CD4-positive, alpha-beta T cell (primary cell): ENCODE measurements around the gene GPR149. TPM values are rescaled to one million over a fixed set of nuclear protein-coding genes. Genes with fewer than 3 reads are reported as not detected.

ENCODE experiments used
- ATAC-seq: fragments of 200-7000 bp; cut with Tn5 transposase; one replicate; pipeline ENCODE4 v1.10.0; 2022; ENCODE audit warnings: mild to moderate bottlenecking; ENCODE audit not compliant: poor library complexity
- CTCF ChIA-PET: fragments of 350-600 bp; sonication (Branson Sonifier 250); formaldehyde crosslinking; loops from one replicate; lab custom pipeline; 2021; ENCODE audit warnings: antibody characterized with exemption, inconsistent platforms; lab: Charles Lee
- POLR2A ChIA-PET: fragments of 350-600 bp; sonication (Branson Sonifier 250); formaldehyde crosslinking; loops from one replicate; lab custom pipeline; 2021; ENCODE audit warnings: antibody characterized with exemption, inconsistent platforms; lab: Charles Lee
- DNase-seq, 14 experiments: peaks; one replicate each; pipeline ENCODE4 v3.0.0-alpha.2; 2013 to 2020; ENCODE audit warnings: mixed read lengths in 2 of 14
- H3K27ac ChIP-seq, 2 donors: one replicate each; pipeline versions ENCODE4 v1.5.1 to v1.7.0; 2013; ENCODE audit warnings: low read length in 2 of 2, low read depth in 1 of 2, mild to moderate bottlenecking in 1 of 2
- H3K27me3 ChIP-seq, 2 experiments: 1 replicate in 1 of 2; 2 replicates in 1 of 2; pipeline versions ENCODE4 v1.6.1 to v1.7.0; 2013; ENCODE audit warnings: low read length in 2 of 2, control low read depth in 1 of 2, mild to moderate bottlenecking in 1 of 2, moderate library complexity in 1 of 2; ENCODE audit not compliant: insufficient read depth in 2 of 2, control insufficient read depth in 1 of 2
- H3K36me3 ChIP-seq: one replicate; pipeline ENCODE4 v1.6.1; 2013; ENCODE audit warnings: low read length, control low read depth; ENCODE audit not compliant: insufficient read depth
- H3K4me1 ChIP-seq: one replicate; pipeline ENCODE4 v1.6.1; 2013; ENCODE audit warnings: low read length, control low read depth; ENCODE audit not compliant: insufficient read depth
- H3K4me3 ChIP-seq: one replicate; pipeline ENCODE4 v1.5.1; 2013; ENCODE audit warnings: mild to moderate bottlenecking, low read length, moderate library complexity
- H3K9me3 ChIP-seq, 2 experiments: 1 replicate in 1 of 2; 2 replicates in 1 of 2; pipeline versions ENCODE4 v1.6.1 to v1.7.0; 2013; ENCODE audit warnings: low read length in 2 of 2, mild to moderate bottlenecking in 2 of 2, control low read depth in 1 of 2, moderate library complexity in 1 of 2; ENCODE audit not compliant: control insufficient read depth in 1 of 2, insufficient read depth in 1 of 2
- H3K27ac Mint-ChIP-seq: one replicate; pipeline ENCODE4 v1.8.0; 2020; ENCODE audit warnings: mixed read lengths
- H3K27me3 Mint-ChIP-seq: one replicate; pipeline ENCODE4 v1.8.0; 2021; ENCODE audit warnings: mixed read lengths
- H3K36me3 Mint-ChIP-seq: one replicate; pipeline ENCODE4 v1.8.0; 2021; ENCODE audit warnings: low read depth, mixed read lengths
- H3K4me1 Mint-ChIP-seq: one replicate; pipeline ENCODE4 v1.8.0; 2021; ENCODE audit warnings: low read depth, mixed read lengths
- H3K4me3 Mint-ChIP-seq: one replicate; pipeline ENCODE4 v1.8.0; 2020; ENCODE audit warnings: mild to moderate bottlenecking, mixed read lengths
- H3K9me3 Mint-ChIP-seq: one replicate; pipeline ENCODE4 v1.8.0; 2020; ENCODE audit warnings: mixed read lengths
- intact Hi-C, 2 experiments: fragments of 100-400 bp; cut with DNase I in 1 of 2; cut with micrococcal nuclease in 1 of 2; formaldehyde crosslinking; loops; one replicate each; pipeline versions ENCODE4 v1.15.1 to v1.9.0; 2023 to 2025; cut with DNase I, micrococcal nuclease
- total RNA-seq, 174 experiments: library from RNA in 2 of 174; stranded (reverse) in 2 of 174; gene quantifications; one replicate each; pipeline ENCODE4 v1.2.3 and lab custom pipeline; 2021 to 2026
- TF ChIP-seq, protein P1 (sequence below): fragments of 200-600 bp; IDR thresholded peaks from one replicate; pipeline ENCODE4 v1.8.0; 2022; ENCODE audit warnings: antibody characterized with exemption, mild to moderate bottlenecking

Gene GPR149
- total RNA-seq, 2 experiments from 2014 or later, result not detected

DNA sequence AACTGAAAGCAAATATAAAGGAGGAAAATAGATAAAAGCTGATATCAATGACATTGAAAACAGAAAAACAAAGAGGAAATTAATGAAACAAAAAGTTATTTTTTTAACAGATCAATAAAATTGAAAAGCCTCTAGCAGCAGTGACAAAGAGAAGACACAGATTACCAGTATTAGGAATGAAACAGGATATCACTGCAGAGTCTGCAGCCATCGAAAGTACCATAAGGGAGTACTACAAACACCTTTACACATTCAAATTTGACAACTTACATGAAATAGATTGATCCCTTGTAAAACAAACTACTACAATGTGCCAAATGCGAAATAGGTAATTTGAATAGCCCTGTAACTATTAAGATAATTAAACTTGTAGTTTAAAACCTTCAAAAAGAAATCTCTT, 80.8 kb downstream of the GPR149 start:
- no peak for ATAC-seq
- ChIA-PET POLR2A (no interaction called here), CTCF (no interaction called here)
- Mint-ChIP-seq H3K27me3 (peaks cover 40% of the 10 kb centered on the region), H3K27ac (no peak overlapping the region), H3K36me3 (no peaks in the 10 kb centered on the region), H3K4me1 (no peaks in the 10 kb centered on the region), H3K4me3 (no peak overlapping the region), H3K9me3 (no peaks in the 10 kb centered on the region)
- no peak overlapping the region for H3K27ac ChIP-seq
- no peaks in the 10 kb centered on the region for H3K4me1 ChIP-seq
- no peak for DNase-seq
- intact Hi-C loops, result no loop called here
- no peak overlapping the region for H3K4me3 ChIP-seq
- no peaks in the 10 kb centered on the region for H3K9me3 ChIP-seq
- TF ChIP-seq, protein P1, sequence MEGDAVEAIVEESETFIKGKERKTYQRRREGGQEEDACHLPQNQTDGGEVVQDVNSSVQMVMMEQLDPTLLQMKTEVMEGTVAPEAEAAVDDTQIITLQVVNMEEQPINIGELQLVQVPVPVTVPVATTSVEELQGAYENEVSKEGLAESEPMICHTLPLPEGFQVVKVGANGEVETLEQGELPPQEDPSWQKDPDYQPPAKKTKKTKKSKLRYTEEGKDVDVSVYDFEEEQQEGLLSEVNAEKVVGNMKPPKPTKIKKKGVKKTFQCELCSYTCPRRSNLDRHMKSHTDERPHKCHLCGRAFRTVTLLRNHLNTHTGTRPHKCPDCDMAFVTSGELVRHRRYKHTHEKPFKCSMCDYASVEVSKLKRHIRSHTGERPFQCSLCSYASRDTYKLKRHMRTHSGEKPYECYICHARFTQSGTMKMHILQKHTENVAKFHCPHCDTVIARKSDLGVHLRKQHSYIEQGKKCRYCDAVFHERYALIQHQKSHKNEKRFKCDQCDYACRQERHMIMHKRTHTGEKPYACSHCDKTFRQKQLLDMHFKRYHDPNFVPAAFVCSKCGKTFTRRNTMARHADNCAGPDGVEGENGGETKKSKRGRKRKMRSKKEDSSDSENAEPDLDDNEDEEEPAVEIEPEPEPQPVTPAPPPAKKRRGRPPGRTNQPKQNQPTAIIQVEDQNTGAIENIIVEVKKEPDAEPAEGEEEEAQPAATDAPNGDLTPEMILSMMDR, result no peak
- H3K36me3 ChIP-seq, result no peaks in the 10 kb centered on the region
- H3K27me3 ChIP-seq, result peaks cover 0 to 3% of the 10 kb centered on the region in 2 experiments

DNA sequence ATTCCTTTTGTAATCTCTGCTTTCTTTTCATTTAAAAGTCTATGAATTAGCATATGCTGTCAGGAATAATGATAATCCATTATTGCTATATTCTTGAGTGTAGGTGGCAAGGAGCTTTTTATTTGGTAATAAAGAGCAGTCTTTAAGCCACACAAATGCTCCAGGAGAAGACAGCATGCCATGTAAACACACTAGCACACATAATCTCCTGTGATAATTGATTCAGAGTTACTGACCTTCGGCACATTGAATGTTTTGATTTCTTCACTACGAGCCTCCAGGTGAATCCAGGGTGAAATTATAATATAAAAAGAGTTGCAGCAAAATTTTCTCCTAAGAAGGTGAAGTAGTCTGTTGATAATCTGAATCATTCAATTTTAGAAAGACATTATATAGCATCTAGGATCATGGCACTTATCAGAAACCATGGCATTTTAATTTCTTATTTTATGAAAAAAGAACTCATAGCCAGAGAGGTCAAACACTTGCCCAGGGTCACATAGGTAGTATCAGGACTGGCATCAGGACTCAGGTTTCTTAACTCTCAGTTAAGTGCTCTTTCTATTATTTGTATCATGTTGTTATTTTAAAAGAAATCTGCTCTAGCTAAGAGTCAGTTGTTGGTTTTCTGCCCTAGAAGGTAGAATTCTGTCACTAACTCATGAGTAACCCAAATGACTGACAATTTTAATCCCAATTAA, 84.4 kb downstream of the GPR149 start:
- no peaks in the 10 kb centered on the region for H3K9me3 Mint-ChIP-seq
- no peaks in the 10 kb centered on the region for H3K36me3 ChIP-seq
- H3K4me3 Mint-ChIP-seq, result no peak overlapping the region
- H3K27ac Mint-ChIP-seq, result no peak overlapping the region
- no peaks in the 10 kb centered on the region for H3K4me1 ChIP-seq
- H3K27ac ChIP-seq, result no peak overlapping the region
- intact Hi-C loops, result no loop called here
- H3K4me1 Mint-ChIP-seq, result no peaks in the 10 kb centered on the region
- H3K36me3 Mint-ChIP-seq, result no peaks in the 10 kb centered on the region
- DNase-seq (no peak), ATAC-seq (no peak)
- ChIA-PET POLR2A (interaction anchor here (1.0 kb wide), 1 partner anchor 9 kb away, joined by 3 read pairs; no protein-coding TSS in a partner anchor), CTCF (no interaction called here)
- TF ChIP-seq, protein P1, result no peak
- H3K27me3 Mint-ChIP-seq, result peaks cover 24% of the 10 kb centered on the region
- no peaks in the 10 kb centered on the region for H3K9me3 ChIP-seq
- H3K4me3 ChIP-seq, result no peak overlapping the region
- no peaks in the 10 kb centered on the region for H3K27me3 ChIP-seq

DNA sequence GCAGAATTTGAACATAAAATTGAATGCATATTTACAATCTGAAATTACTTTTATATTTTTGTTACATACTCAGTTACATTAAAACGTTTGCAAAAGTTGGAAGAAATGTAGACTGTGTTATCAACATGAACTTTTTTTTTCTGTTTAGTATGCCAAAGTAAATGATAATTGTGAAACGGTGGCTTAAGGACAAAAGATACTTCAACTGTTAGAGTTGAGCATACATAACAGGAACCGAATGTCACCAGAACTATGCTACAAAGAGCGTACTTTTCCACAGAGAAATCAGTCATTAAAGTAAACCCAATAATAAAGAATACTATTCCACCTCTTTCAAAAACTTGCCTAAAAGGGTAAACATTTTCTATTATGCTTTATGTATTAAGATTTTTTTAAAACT, 91.4 kb downstream of the GPR149 start:
- no peak overlapping the region for H3K4me3 Mint-ChIP-seq
- no peaks in the 10 kb centered on the region for H3K4me1 Mint-ChIP-seq
- H3K27ac Mint-ChIP-seq, result no peak overlapping the region
- intact Hi-C loops, result loop anchor here (5.0 kb wide), 1 partner anchor 984 kb away; no protein-coding TSS in a partner anchor
- no peak for DNase-seq
- Histone ChIP-seq H3K27me3 (peaks cover 0 to 4% of the 10 kb centered on the region in 2 experiments), H3K36me3 (no peaks in the 10 kb centered on the region), H3K4me1 (no peaks in the 10 kb centered on the region), H3K4me3 (no peak overlapping the region), H3K27ac (no peak overlapping the region), H3K9me3 (no peaks in the 10 kb centered on the region)
- no peaks in the 10 kb centered on the region for H3K9me3 Mint-ChIP-seq
- ChIA-PET POLR2A (no interaction called here), CTCF (no interaction called here)
- no peaks in the 10 kb centered on the region for H3K36me3 Mint-ChIP-seq
- TF ChIP-seq, protein P1, result no peak
- ATAC-seq, result no peak
- peaks cover 16% of the 10 kb centered on the region for H3K27me3 Mint-ChIP-seq
